Breast epithelium (tissue), 4 donors: ENCODE results near the gene BEAN1. TPM values are rescaled to one million over a fixed set of nuclear protein-coding genes. Genes with fewer than 3 reads are reported as not detected.
A peak's percentile ranks its signal among the peaks of the same experiment; 100 is the strongest.
"Not testable (repeated sequence)": the region's sequence is repeated elsewhere in the genome, so short reads cannot be mapped to it uniquely, and the experiment has no call there.

Experiments
- DNase-seq, 2 donors: peaks; one replicate each; pipeline ENCODE4 v3.0.0-alpha.2; 2019; ENCODE audit warnings: low spot score in 2 of 2
- H3K27ac ChIP-seq, 2 donors: fragments of 200-600 bp; sonication (generic) in 1 of 2; one replicate each; pipeline ENCODE4 v1.5.1; 2016 to 2019; ENCODE audit warnings: mild to moderate bottlenecking in 1 of 2
- H3K27me3 ChIP-seq, 2 donors: fragments of 200-600 bp; sonication (generic) in 1 of 2; one replicate each; pipeline versions ENCODE4 v1.5.1 to v1.6.0; 2017 to 2019; ENCODE audit warnings: control low read depth in 1 of 2, mild to moderate bottlenecking in 1 of 2
- H3K36me3 ChIP-seq: fragments of 200-600 bp; one replicate; pipeline ENCODE4 v1.5.1; 2019
- H3K4me1 ChIP-seq, 2 donors: fragments of 200-600 bp; sonication (generic); one replicate each; pipeline ENCODE4 v1.5.1; 2016 to 2019; ENCODE audit warnings: control low read depth in 1 of 2
- H3K4me3 ChIP-seq, 3 donors: fragments of 200-600 bp; sonication (generic); 1 replicate in 2 of 3; 2 replicates in 1 of 3; pipeline ENCODE4 v1.5.1; 2016 to 2019; ENCODE audit warnings: mild to moderate bottlenecking in 3 of 3, moderate library complexity in 2 of 3
- H3K9me3 ChIP-seq, 2 donors: fragments of 200-600 bp; sonication (generic) in 1 of 2; one replicate each; pipeline ENCODE4 v1.5.1; 2016 to 2019; ENCODE audit warnings: control low read depth in 1 of 2
- POLR2A ChIP-seq: fragments of 450-650 bp; IDR thresholded peaks from one replicate; pipeline ENCODE4 v1.6.1; 2016; ENCODE audit warnings: antibody characterized with exemption, mild to moderate bottlenecking, moderate library complexity
- POLR2AphosphoS5 ChIP-seq, 3 donors: sonication (generic); formaldehyde crosslinking; IDR thresholded peaks; one replicate each; pipeline ENCODE4 v1.6.1; 2017; ENCODE audit warnings: antibody characterized with exemption in 3 of 3
- intact Hi-C: fragments of 100-400 bp; cut with DNase I; formaldehyde crosslinking; loops from one replicate; pipeline ENCODE4 v1.15.1; 2023; ENCODE audit warnings: low total_unique reads
- total RNA-seq, 3 donors: library from RNA; depleted of rRNA; stranded (reverse); fragments of >200 nt; gene quantifications; one replicate each; pipeline ENCODE4 v1.1.0, GENCODE V29; 2016
- TF ChIP-seq, protein P1 (sequence below), 3 donors: fragments of 450-650 bp; IDR thresholded peaks; one replicate each; pipeline ENCODE4 v1.5.1; 2016 to 2017; ENCODE audit warnings: antibody characterized with exemption in 3 of 3, mild to moderate bottlenecking in 3 of 3, moderate library complexity in 3 of 3

Gene BEAN1
- total RNA-seq, 3 donors from 2014 or later: 0.16 to 3.5 TPM; not detected in 1

DNA sequence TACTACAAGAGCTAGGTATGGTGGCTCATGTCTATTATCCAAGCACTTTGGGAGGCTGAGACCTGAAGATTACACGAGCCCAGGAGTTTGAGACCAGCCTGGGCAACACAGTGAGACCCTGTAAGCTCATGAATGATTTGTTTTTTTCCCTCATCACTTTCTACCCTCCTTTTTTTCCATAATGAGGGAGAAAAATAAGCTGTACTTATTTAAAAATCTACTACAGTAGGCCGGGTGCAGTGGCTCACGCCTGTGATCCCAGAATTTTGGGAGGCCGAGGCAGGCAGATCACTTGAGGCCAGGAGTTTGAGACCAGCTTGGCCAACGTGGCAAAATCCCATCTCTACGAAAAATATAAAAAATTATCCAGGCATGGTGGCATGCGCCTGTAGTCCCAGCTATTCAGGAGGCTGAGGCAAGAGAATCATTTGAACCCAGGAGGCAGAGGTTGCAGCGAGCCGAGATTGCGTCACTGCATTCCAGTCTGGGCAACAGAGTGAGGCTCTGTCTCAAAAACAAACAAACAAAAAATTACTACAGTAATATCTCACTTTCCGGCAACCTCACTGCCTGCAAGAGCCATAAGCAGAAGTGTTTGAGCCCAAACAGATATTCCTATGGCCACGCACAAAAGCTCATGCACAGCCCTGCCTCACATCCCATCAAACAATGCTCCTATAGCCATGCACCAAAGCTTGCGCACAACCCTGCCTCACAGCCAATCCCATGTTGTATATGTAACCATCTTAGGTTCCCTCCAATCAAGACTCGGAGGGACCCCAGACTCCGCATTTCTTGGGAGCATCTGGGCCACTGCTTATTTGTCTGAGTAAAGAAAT lies 85.4 kb downstream of the BEAN1 start:
- H3K27ac ChIP-seq: peak overlapping the region; percentile 86 to 88
- peaks cover 27 to 46% of the 10 kb centered on the region in 2 donors for H3K4me1 ChIP-seq
- H3K4me3 ChIP-seq: no peak overlapping the region
- H3K9me3 ChIP-seq: no peaks in the 10 kb centered on the region
- DNase-seq: peak in 1 of 2 donors; percentile 45
- no peak for TF ChIP-seq POLR2A
- no peak for TF ChIP-seq POLR2AphosphoS5 (IDR thresholded peaks at IDR 0.05)
- H3K36me3 ChIP-seq: no peaks in the 10 kb centered on the region
- no peaks in the 10 kb centered on the region for H3K27me3 ChIP-seq
- intact Hi-C loops: no loop called here

GRCh38 chr16:66513111-66513723 lies 86.1 kb downstream of the BEAN1 start:
- Histone ChIP-seq H3K27me3 (no peaks in the 10 kb centered on the region), H3K27ac (peak overlapping the region; percentile 86 to 88), H3K9me3 (no peaks in the 10 kb centered on the region), H3K4me3 (no peak overlapping the region), H3K36me3 (no peaks in the 10 kb centered on the region), H3K4me1 (peaks cover 32 to 53% of the 10 kb centered on the region in 2 donors)
- no peak for DNase-seq
- TF ChIP-seq POLR2A: no peak
- TF ChIP-seq POLR2AphosphoS5 (IDR thresholded peaks at IDR 0.05): no peak
- TF ChIP-seq, protein P1, sequence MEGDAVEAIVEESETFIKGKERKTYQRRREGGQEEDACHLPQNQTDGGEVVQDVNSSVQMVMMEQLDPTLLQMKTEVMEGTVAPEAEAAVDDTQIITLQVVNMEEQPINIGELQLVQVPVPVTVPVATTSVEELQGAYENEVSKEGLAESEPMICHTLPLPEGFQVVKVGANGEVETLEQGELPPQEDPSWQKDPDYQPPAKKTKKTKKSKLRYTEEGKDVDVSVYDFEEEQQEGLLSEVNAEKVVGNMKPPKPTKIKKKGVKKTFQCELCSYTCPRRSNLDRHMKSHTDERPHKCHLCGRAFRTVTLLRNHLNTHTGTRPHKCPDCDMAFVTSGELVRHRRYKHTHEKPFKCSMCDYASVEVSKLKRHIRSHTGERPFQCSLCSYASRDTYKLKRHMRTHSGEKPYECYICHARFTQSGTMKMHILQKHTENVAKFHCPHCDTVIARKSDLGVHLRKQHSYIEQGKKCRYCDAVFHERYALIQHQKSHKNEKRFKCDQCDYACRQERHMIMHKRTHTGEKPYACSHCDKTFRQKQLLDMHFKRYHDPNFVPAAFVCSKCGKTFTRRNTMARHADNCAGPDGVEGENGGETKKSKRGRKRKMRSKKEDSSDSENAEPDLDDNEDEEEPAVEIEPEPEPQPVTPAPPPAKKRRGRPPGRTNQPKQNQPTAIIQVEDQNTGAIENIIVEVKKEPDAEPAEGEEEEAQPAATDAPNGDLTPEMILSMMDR (IDR thresholded peaks at IDR 0.05): no peak
- intact Hi-C loops: no loop called here

DNA sequence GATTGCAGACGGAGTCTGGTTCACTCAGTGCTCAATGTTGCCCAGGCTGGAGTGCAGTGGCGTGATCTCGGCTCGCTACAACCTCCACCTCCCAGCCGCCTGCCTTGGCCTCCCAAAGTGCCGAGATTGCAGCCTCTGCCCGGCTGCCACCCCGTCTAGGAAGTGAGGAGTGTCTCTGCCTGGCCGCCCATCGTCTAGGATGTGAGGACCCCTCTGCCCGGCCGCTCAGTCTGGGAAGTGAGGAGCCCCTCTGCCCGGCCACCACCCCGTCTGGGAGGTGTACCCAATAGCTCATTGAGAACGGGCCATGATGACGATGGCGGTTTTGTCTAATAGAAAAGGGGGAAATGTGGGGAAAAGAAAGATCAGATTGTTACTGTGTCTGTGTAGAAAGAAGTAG lies 87.3 kb downstream of the BEAN1 start:
- intact Hi-C loops: not testable (repeated sequence)

GRCh38 chr16:66514980-66515595 lies 88.0 kb downstream of the BEAN1 start:
- H3K36me3 ChIP-seq, H3K4me3 ChIP-seq, H3K9me3 ChIP-seq, H3K27me3 ChIP-seq, DNase-seq, intact Hi-C loops: not testable (repeated sequence)
- peaks cover 32 to 53% of the 10 kb centered on the region in 2 donors for H3K4me1 ChIP-seq
- H3K27ac ChIP-seq: peak overlapping the region; percentile 95 to 99

More for the DNA sequence above, 87.3 kb downstream of the BEAN1 start:
- not testable (repeated sequence) for H3K4me3 ChIP-seq, H3K36me3 ChIP-seq, DNase-seq, H3K27me3 ChIP-seq, H3K9me3 ChIP-seq
- H3K27ac ChIP-seq: peak overlapping the region; percentile 86 to 95
- H3K4me1 ChIP-seq: peaks cover 32 to 53% of the 10 kb centered on the region in 2 donors

- H3K27me3 ChIP-seq: no peaks in the 10 kb centered on the region
- H3K4me1 ChIP-seq: peaks cover 28 to 45% of the 10 kb centered on the region in 2 donors
- H3K4me3 ChIP-seq: peak overlapping the region in 1 of 3 donors; percentile 51
- intact Hi-C loops: no loop called here
- H3K36me3 ChIP-seq: no peaks in the 10 kb centered on the region
- DNase-seq: no peak
- peak overlapping the region; percentile 95 to 99 for H3K27ac ChIP-seq
- no peaks in the 10 kb centered on the region for H3K9me3 ChIP-seq
- TF ChIP-seq, protein P1 (IDR thresholded peaks at IDR 0.05): peak in 1 of 3 donors; percentile 13
- TF ChIP-seq POLR2A: no peak
These were observed 88.8 kb downstream of the BEAN1 start for GRCh38 chr16:66515596-66516508.

- H3K4me1 ChIP-seq: peaks cover 28 to 44% of the 10 kb centered on the region in 2 donors
- H3K4me3 ChIP-seq: peak overlapping the region in 1 of 3 donors; percentile 51
- TF ChIP-seq, protein P1 (IDR thresholded peaks at IDR 0.05): no peak
- TF ChIP-seq POLR2AphosphoS5 (IDR thresholded peaks at IDR 0.05): no peak
- no peak for TF ChIP-seq POLR2A
- H3K27ac ChIP-seq: peak overlapping the region; percentile 95 to 99
- H3K27me3 ChIP-seq: no peaks in the 10 kb centered on the region
- no peaks in the 10 kb centered on the region for H3K36me3 ChIP-seq
- intact Hi-C loops: no loop called here
- no peak for DNase-seq
- H3K9me3 ChIP-seq: no peaks in the 10 kb centered on the region
These were observed 89.4 kb downstream of the BEAN1 start for GRCh38 chr16:66516509-66516807.
